HG03139 (cell line): ENCODE data around the gene NAGLU.

ENCODE experiments used
- ATAC-seq: cut with Tn5 transposase; IDR thresholded peaks from one replicate; pipeline ENCODE4 v1.9.1; 2021; ENCODE audit not compliant: unreplicated experiment

The NAGLU gene

GRCh38 chr17:42536048-42536371 lies at the start of gene NAGLU:
NAGLU (plus strand) TSS chr17:42536241; CDS start chr17:42536273, 32 bp downstream.
- peak; percentile 72 for ATAC-seq

DNA sequence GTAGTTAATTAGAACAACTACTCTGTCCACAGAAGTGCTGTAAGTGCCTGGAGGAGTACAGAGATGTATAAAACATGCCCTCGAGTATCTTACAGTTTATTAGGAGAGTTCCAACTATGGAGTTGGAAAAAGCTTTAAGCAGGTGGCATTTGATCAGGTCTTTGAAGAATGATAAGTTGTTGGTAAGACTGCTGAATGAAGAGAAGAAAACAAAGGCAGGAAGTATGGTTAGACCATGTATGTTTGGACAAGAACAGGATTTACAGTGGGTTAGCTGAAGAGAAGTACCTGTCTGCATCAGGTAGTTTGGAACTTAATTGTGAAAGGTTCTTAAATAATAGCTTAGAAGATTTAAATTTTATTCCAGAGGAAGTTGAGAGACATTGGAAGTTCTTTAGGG lies 48.0 kb upstream of the NAGLU start:
- ATAC-seq = no peak

- ATAC-seq = no peak
Observed at GRCh38 chr17:42493319-42493718, 42.7 kb upstream of the NAGLU start.

- no peak for ATAC-seq
Observed at GRCh38 chr17:42494673-42495072, 41.4 kb upstream of the NAGLU start.

- no peak for ATAC-seq
Observed at GRCh38 chr17:42498828-42499227, 37.2 kb upstream of the NAGLU start.

DNA sequence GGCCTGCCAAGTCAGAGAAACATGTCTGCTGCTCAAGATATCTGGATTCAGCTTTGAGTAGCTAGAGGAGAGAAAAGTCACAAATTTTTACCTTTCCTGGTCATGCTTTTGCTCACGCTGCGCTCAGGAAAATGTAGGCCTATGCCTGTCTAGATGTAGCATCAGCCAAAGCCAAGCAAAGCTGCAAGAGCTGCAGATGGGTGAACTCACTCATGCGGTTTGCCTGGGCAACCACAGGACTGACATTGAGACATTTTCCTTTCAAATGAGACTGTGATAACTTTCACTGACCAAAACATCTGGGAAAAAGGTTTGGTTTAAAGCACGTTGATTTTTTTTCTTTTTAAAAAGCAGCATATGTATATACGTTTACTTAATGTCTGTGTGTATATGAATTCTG lies 34.0 kb upstream of the NAGLU start:
- no peak for ATAC-seq

DNA sequence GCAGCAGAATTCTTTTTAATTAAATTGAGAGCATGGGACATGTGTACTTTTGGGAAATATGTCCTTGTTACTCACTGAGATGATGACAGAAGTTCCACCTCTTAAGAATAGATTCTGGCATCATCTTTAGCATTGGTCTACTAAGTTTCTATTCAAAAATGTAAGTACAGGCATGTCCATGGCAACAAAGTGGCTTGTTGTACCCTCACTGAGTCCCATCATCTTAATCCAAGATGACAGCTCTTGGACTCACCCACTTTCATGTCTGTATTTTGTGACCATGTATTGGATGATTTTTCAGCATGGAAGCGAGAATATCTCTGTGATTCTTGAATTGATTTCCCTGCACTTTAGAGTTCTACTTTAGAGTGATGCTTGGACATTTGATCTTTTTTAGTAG lies 33.1 kb upstream of the NAGLU start:
- ATAC-seq = no peak

- ATAC-seq = no peak
Observed at GRCh38 chr17:42507671-42508070, 28.4 kb upstream of the NAGLU start.

DNA sequence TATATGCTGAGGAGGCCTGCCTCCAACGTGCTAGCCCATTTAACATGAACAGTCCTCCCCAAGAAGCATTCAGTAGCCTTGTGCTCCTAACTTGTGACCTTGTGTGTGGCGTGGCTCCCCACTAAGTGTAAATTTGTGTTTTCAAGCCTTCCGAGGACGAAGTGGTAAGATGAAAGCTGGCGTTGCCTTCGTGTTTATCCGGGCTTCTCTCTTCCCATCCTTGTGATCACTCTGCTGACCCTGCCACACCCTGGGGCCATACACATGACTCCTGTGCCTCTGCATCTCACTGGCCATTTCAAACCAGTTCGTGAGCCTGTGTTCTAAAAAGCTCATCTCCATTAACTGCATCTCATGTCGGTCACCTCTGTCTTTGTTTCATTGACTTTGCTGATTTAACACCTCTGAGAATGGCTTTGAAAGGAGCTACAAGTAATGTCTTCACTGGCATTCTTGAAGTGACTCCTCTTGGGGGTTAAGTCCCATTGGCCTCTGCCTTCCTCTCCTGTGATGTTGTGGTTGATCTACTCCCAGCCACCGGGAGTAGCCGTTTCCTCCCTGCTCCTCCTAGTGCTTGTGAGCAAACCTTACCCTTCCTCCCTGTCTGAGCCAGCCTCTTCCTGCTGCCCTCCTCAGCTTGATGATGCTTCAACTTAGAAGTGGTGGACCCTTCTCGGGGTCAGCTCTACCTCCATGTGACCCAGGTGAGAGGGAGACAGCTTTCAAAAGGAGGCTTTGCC lies 27.4 kb upstream of the NAGLU start:
- no peak for ATAC-seq

DNA sequence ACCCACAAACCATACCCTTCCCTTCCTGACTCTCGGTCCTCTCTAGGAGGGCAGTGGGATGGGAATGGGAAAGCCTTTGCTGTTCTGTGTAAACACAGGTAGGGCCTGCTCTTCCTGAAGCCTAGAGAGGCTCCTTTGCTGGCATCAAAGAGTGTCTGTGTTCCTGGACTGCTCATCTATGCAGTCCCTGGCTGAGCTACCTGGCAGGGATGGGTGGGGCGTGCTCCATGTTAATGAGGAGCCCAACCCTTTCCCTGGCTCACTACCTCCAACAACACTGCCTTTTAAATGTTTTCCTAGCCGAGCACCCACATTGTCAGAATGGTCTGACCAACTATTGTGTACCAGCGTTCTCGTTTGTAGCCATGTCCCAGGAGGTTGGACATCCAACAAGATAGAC lies 26.6 kb upstream of the NAGLU start:
- no peak for ATAC-seq

DNA sequence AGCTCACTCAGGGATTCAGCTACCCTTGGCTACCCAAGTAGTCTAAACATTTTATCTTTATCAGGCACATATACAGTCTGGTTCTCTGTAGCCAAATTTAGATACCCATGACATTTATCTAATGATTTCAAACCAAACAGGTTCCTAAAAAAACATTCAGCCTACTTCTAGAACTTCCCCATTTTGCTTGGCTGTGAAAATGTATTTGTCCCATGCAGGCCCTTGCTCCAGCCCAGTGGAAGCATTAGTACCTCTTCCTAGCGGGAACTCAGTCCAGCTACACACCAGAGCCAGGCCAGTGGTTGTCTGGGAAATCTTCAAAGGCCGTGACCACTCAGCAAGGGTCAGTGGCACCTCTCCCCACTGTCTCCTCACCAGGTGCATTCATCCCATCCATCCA lies 26.2 kb upstream of the NAGLU start:
- ATAC-seq = no peak

DNA sequence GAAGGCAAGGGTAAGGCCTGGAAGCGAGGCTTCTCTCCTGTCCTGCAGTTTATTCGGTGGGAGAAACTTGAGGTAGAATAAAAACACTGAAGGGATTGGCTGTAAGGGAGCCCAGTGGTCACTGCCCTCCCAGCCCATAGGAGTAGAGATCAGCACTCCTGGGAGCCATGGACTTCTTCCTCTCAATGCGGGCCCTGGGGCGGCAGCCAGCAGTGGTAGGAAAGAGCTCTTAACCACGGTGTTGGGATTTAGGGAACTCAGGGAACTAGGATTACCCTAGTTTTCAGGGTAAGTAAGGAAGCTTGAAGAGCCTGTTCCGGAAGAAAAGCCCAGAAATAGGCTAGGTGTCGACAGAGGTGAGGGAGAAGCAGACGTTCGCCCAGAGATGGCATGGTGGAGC lies 23.8 kb upstream of the NAGLU start:
- no peak for ATAC-seq

DNA sequence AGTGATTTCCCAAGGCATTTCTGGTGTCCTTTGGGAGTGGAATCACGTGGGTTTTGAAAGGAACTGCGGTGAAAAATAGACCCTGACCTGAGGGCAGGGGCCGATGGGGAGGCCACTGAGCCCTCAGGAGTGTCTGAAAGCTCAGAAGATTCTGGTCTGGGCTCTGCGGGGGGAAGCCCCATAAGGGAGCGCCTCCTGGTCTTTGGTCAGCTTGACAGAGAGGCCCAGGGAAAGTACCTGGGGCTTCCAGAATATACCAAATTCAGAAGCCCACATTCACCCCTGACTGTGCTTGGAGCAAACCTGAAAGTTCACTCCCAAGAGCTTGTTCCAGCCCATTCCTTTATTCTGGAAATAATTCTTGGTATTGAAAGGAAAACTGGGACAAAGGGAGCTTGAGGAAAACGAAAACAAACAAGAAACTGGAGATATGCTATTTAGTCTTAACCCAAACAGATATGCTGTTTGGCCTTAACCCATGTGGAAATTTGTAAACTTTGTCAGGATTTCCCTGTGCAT lies 23.2 kb upstream of the NAGLU start:
- ATAC-seq = no peak

DNA sequence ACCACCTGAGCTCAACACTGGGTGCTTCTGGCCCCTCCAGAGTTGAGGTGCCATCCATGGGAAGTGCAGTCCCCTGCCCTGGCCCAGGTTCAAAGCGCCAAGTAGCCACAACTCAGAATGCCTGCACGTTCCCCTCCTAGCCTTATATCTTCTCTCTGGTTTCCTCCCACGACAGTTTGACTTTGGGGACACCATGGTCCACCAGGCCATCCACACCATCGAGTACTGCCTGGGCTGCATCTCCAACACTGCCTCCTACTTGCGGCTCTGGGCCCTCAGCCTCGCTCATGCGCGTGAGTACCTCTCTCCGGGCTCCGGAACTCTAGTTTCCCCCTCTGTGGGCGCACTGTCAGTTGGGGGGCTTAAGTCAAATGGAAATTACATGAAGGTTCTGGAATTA lies 22.4 kb upstream of the NAGLU start:
- no peak for ATAC-seq

DNA sequence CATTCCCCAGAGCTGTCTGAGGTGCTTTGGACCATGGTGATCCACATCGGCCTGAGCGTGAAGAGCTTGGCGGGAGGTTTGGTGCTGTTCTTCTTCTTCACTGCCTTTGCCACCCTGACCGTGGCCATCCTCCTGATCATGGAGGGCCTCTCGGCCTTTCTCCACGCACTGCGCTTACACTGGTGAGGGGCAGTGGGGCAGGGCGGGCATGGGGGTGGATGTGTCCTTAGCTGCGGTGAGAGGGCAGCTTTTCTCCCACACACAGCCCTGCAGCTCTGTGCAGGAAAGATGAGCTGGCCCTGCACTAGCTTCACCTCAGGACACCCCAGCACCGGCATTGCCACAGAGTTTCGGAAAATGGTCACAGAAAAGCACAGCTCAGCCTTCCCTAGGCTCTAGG lies 21.8 kb upstream of the NAGLU start:
- ATAC-seq = no peak

DNA sequence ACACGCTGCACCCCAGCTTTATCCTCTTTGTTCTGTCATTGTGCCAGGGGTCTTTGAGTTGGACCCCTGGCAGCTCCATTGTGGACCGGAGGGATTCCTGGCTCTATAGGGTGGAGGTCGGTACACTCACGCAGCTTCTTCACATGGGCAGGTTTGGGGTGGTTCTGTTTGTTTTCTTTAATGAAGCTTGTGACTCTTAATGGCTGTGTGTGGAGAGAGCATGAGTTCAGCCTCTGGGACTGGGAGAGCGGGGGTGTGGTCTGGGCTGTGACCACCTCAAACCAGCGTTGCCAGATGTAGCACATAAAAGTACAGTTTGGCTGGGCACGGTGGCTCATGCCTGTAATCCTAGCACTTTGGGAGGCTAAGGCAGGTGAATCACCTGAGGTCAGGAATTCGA lies 21.2 kb upstream of the NAGLU start:
- ATAC-seq = no peak

GRCh38 chr17:42517516-42517915 lies 18.5 kb upstream of the NAGLU start:
- ATAC-seq = no peak

- ATAC-seq = no peak
Observed at GRCh38 chr17:42518046-42518754, 17.8 kb upstream of the NAGLU start.

DNA sequence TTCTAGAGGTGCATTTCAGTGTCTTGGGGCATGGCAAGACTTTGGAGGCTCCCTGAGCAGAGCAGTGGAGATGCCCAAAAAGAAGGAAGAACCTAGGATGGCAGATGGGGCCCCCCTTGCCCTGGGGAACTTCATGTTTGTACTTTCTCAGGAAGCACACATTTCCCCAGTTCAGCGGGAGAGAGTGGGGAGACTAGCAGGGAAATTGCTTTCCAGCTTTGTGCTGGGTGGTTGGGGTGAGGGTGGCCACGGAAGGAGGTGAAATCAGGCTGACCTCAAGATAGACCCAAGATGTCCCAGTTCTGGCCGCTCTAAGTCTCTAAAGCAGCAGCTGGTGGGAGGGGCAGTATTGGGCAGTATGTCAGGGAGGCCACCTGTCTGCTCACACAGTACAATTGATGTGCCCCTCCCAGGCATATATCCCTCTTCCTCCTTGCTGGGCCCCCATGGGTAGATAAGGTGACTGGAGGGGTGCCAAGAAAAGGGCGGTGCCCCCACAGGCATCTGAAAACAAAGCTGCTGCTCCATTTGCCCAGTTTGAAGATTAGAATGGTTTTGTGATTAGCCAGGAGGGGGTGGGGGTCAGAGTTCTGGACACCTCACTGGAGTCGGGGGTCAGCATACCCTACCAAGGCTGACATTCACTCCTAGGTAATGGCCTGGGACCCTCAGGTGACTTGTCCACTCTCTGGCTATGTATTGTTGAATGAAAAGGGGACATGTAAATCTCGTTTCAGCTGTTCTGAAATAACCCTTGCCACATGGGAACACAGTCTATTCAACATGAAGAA lies 17.1 kb upstream of the NAGLU start:
- no peak for ATAC-seq

- no peak for ATAC-seq
Observed at GRCh38 chr17:42519546-42520491, 16.2 kb upstream of the NAGLU start.

GRCh38 chr17:42520540-42520951 lies 15.5 kb upstream of the NAGLU start:
- ATAC-seq = no peak
